ENCODE data around the gene PYGL.

- TF ChIP-seq CTCF (IDR thresholded peaks at IDR 0.05) (no peak), ZFX (IDR thresholded peaks at IDR 0.05; ENCODE audit: borderline replicate concordance) (no peak)
Observed at GRCh38 chr14:50906326-50907065, 37.8 kb downstream of the PYGL start.
